HG03108 (cell line): ENCODE data around the gene CAMK2B.

ENCODE experiments used
- ATAC-seq: cut with Tn5 transposase; IDR thresholded peaks from one replicate; pipeline ENCODE4 v1.9.1; 2021; ENCODE audit warnings: moderate library complexity; ENCODE audit not compliant: unreplicated experiment

Gene CAMK2B

DNA sequence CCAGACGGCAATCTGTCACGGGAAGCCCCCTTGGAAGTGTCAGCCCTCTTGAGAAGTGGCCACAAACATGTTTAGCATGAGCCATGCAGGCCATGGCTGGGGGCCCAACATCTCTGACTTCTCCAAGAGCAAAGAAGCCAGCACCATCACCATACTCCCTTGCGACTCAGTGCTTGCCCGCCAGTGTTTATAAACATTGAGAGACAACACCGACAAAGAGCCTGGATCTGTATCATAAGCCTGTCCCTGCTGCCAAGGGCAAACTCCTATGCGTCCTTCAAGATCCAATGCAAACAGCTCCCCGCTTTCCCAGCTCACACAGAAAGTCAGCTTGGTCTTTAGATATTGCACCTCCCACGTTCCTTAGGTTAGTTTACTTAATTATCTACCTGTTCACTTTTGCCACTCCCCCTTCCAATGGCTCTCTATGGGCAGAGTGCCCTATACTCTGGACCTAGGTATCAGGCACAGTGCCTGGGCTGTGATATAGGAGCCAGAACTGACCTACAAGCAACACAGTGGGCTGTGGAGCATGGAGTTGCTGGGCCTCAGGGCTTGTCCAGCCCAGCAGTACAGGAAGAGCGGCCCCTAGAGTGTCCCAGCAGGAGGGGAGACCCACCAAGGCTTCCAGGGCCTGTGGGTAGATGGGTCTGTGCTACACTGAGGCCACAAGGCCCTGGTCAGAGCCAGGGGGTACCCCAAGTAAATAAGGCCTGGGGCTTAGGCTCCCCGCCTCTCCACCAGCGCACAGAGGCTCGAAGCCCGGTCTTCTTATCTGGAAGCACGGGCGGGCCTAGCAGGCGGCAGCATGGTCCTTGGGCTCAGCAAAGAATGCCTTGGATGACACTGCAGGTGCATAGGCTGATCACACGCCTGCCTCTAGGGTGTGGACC lies 37.7 kb downstream of the CAMK2B start:
- no peak for ATAC-seq

DNA sequence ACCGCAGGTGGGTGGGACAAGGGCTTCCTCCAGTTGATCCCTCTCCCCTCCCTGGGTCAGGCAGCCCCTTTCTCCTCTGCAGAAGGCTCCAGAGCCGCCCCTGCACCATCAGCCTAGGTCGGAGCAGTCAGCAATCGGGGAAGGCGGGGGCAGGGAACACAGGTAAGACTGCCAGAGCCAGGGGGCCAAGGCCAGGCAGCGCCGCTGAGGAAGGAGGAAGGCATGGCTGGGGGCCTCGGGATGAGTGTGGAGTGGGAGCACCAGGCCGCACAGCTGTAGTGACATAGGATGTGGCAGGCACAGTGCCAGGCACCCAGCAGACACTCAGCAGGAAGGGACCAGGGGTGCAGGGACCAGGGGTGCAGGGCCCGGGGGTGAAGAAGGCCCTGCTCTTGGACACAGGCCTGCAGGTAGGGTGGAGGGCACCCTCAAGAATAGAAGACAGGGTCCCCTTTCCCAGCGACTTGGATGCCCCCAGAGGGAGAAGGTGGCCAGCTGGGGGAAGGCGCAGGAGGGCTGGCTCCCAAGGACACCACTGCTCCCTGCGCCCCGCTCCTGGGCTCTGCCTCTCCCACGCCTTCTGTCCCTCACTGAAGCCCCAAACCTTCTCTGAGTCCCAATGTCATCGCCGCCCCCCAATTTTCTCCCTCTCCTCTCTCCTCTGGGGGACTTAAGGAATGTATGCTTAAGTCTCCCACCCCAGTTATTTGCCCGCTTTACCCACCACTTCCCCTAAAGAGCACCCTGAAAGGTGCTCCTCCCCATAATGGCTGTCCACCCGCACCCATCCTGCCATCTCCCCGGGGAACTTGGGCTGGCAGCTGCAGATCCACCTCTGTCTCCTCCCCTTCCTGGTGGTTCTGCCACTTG lies 38.5 kb downstream of the CAMK2B start:
- no peak for ATAC-seq

DNA sequence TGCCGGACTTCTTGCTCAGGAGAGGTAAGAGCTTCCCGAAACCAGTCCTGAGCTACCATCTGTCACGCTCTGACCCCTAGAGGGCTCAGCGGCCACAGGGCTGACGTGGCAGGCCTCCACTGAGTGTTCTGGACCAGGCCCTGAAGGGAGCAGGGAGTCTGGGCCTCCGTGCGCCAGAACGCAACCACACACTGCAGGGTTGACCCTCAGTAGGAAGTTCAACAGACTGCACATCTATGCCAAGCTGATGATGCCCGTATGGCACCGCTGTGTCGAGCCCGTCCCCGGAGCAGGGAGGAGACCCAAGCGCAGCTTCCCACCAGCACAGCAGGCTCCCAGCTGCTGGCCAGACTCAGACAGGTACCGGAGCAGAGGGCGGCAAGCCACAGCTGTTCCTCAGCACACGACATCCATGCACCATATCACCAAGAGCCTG lies 39.2 kb downstream of the CAMK2B start:
- no peak for ATAC-seq

DNA sequence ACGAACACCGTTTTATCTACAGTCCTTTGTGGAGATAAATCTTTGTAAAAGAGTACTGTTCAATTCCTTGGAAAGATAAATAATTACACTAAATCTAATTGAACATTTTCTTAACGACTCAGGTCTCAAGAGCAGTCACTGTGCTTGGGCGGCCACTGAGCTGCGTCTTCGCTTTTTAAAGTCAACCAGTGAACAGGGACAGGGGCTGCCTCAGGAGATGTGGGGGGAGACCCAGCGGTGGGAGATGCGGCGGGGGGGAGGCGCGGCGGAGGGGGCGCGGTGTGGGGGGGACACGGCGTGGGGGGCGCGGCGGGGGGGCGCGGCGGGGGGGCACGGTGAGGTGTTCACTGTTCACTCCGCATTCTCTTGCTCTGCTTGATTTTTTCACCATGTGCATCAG lies 39.8 kb downstream of the CAMK2B start:
- no peak for ATAC-seq

DNA sequence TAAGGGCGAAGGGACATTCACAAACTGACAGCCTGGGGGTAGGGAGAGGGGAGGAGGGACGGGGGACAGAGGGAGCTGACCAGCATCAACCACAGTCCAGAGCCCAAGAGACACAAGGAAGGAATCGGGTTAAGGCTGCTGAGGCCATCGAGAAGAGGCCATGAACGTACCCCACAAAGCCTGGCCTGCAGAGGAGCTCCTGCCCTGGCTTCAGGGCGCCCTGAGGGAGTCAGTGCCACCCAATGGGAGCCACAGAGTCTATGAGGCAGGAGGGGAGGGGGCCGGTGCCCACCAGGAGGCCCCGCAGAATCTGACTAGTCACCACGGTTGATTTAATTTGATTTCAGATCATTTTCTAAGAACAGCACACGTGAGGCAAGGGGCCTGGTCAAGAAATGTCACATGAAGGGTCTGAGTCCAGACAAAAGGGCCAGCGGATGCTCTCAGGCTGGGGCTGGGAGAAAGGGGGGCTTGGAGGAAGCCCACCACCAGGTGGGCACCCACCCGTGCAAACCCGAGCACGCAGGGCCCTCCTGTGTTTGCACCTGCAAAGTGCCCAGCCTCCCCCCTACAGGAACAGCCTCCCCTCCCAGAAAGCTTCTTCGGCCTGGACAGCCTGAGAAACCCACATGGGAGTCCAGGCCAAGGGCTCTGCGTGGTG lies 40.4 kb downstream of the CAMK2B start:
- no peak for ATAC-seq

DNA sequence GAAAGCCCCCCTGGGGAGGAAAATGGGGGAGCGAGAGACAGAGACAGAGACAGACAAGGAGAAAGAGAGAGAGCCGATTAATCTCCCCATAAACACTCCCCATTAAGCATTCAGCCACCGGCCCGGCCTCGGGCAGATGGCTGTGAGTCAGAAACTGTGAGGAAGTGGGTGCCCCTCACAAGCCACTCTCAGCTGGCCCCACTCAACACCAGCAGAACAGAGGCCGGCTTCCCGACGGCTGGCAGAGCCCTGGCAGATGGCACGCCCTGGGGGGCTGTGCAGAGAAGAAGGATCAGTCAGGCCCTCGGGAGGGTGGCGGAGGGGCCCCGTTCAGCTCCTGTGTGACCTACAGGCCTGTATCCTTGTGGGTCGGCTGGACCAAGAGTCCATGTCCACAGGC lies 41.2 kb downstream of the CAMK2B start:
- ATAC-seq, result no peak

DNA sequence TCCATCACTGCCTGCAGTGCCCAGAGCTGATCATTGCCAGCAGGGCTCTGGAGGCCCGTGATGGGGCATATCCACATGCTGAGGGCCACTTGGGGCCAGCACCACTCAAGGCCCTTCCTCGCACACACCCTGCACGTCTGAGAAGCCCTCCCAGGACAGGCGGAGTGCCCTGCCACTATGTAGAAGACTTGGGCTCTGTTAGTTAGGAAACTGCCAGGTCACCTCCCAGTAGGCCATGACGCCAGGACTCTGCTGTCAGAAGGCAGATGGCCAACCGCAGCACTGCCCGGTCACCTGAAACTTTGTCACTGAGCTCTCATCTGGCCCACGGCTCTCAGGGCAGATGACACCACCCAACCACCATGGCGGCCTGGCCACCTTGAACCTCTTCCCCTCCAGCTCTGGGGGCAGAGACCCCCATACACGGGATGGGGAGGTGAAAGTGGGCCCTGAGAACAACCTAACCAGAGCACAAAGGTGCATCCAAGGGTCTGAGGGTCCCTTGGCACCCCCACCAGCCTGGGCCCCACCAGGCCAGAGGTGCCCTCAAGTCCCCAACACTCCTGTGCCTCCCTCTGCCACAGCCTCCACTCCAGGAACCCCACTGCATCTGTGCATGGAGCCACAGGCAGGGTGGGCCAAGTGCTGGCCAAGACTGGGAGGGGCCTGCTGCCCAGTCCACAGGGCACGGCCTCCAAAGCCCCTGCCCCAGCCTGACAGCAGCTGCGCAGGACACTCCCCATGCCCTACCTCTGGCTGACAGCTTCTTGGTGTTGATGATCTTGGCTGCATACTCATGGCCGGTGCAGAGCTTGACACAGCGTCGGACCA lies 41.8 kb downstream of the CAMK2B start:
- no peak for ATAC-seq

DNA sequence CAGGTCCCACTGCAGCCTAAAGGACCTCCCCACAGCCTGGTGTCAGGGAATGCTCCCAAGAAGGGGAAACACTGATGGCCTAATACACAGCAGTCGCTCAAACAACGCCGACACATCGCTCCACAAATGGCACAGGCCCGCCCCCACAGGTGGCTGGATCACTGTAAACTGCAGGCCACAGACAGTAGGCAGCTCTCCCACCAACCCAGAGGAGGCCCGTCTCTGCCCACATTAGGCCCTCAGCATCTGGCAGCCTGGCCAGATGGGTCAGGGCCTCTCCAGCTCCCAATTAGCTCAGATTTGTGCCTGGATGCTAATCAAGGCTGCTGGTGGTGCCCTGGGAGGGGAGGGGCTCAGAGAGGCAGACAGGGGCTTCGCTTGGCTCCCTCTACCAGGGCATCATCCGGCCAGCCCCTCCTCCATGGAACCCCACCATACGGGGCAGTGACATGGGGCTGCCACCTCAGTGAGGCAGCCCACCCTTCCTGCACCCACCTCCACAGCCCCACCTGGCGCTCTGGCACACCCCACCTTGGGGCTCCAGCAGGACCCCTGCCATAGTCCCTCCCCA lies 42.7 kb downstream of the CAMK2B start:
- ATAC-seq, result no peak

DNA sequence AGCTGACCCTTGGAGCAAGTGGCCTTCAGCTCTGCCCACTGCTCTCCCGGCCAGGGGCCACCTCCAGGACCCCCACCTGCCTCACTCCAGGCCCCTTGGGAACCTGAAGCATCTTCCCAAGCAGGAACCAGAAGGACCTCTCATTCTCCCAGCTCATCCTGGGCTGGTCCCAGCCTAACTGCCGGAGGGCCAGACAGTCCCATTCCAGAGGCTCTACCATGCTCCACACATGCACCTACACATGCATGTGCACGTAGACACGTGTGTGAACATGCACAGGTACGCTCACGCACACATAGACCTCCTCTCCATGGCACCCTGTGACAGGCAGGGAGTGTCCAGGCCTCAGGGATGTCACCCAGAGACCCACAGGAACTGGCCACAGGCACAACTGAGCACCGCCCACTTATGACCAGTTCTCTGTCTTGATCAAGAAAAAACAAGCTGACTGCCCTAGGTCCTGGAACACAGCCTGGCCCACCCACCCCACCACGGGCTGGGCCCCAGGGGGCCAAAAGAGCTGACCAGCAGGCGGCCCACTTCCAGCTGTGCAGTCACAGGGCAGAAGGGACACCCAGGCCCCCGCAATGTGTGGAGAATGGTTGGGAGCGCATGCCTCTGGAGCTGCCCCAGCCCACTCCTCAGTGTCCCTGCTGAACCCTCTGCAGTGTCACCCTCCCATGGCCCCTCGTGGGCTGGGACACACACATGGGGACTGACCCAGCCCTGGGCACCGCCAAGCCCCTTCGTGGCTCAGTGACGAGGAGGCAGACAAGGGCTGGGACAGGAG lies 43.4 kb downstream of the CAMK2B start:
- ATAC-seq, result no peak

DNA sequence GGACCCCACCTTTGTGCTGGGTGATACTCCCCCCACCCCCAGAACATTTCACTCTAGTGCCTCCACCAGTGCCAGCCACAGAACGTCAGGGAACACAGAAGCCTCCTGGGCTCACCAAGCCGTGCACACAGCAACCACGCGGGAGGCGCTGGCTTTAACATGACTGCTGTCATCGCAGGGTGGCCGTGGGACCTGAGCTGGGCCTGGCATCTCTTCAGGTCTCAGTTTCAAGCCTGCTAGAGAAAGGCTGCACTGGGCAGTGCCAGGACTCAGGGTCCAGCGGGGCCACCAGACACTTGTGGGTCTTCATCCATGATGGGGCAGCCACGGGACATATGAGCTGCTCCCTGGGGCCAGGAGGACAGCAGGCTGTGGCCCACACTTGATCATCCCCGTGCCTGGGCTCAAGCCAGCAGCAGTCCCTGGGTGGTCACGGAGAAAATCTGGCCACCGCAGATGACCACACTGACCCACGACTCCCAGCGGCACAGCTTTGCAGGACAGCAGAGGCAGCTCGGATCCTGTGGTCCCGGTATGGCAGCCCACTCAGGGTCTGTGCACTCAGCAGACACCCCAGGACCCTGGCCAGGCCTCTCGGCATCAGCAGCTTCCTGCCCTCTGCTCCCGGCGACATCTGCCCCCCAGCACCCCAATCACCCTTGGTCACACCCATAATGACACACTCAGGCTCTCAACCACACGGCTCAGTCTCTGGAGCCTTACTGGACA lies 44.2 kb downstream of the CAMK2B start:
- ATAC-seq, result no peak

DNA sequence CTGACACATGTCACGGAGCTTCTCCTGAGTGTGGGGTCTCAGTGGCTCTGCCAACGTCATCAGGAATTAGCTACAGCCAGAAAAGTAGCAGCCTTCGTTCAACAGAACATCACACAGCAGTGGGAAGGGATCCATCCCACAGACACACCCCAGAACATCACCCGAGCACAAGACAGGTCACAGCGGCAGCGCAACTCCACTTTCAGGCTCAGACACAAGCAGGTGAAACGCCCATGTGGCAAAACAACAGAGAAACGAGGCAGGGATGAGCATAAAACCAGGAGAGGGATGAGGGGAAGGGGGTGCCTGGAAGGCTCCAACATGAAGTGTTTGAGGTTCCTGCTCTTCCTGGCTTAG lies 44.8 kb downstream of the CAMK2B start:
- no peak for ATAC-seq

DNA sequence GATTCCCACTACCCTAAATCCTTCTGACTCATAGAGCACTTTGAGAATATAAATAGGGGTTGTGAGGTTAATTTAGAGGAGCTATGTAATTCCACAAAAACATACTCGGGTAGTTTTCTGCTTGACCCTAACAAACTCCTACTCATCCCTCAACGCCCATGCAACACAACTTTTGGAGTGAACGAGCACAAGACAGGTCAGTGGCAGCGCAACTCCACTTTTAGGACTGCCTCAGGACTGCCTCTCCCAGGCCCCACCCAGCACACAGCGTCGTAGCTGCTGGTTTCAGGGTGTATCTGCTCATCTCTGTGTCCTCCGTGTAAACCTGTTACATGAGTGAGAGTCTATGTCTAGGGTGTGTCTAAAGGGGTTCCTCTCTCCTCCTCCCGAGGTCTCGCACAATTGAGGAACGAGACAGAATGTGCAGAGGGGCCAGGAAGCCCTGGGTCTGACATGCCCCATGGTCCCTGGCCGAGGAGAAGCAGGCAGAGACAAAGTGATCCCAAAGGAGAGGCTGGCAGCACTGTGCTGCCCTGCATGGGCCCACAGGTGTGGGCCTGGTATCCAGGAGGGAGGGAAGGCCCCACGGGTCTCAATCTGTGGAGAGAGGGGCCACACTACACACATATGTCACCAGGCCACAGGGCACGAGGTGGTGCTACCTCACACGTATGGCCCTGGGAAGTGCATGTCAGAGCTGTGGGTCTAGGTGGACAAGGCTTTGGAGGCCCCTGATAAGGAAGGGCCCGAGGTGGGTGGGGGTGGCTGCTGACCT lies 45.5 kb downstream of the CAMK2B start:
- ATAC-seq, result no peak

DNA sequence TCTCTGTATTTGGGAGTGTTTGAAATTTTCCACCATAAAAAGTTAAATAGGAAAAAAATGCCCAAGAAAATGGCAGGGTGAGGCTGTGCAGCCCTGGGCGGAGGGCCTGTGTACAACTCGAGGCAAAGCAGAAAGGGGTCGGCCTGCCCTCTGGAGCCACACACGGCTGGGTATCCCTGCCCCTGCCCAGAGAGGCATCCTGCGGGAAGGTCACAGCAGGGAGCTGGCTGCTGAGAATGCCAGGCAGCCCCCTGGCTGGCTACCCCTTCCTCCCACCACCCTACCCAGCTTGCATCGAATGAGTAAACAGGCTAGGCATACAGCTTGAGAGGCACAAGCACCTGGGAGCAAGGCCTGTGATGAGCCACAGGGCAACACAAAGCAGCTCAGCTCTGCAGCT lies 46.1 kb downstream of the CAMK2B start:
- no peak for ATAC-seq

DNA sequence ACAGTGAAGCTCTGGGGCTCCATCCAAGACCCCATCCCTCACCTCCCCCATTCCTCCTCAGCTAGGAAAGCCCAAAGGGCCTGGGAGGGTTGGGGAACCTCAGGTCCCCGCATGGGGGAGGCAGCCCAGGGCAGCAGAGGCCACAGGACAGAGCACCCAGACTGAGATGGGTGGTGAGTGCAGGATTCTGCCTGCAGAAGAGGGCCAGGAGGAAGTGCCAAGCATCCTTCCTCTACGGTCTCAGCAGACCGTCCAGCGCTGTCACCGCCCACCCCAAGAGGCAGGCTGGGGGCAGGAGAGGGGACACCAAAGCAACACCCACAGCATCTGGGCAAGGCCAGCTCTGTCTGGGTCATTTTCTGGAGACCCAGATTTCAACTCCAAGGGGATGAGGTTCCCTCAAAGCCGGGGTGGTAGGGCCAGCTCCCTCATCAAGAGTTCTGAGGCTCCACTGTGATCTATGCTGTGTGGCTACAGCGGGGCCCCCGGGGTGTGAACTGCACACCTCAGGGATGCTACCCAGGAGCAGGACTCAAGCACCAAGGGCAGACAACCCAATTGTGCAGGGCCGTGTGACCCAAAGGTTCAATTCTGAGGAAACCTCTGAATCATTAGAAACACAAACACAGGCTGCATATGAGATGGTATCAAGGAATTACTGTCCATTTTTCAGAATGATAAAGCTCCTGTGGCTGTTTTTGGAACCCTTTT lies 46.8 kb downstream of the CAMK2B start:
- no peak for ATAC-seq

DNA sequence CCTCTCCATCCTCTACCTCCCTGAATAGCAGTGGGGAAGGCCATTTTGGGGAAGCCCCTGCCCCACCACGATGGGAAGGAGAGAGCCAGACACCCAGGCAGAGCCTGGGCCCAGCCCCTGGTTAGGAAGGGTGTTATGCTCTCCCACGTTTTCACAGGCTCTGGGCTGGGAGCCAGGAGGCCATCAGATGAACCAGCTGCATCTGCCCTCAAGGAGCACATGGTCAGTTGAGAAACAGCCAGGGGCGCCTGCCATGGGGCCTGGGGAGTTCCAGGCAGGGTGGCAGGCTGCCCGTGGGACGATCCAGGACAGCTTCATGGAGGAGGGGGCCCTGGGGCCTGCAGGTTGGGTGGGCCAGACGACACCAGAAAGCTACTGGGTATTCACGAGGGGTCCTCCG lies 47.5 kb downstream of the CAMK2B start:
- ATAC-seq, result no peak

DNA sequence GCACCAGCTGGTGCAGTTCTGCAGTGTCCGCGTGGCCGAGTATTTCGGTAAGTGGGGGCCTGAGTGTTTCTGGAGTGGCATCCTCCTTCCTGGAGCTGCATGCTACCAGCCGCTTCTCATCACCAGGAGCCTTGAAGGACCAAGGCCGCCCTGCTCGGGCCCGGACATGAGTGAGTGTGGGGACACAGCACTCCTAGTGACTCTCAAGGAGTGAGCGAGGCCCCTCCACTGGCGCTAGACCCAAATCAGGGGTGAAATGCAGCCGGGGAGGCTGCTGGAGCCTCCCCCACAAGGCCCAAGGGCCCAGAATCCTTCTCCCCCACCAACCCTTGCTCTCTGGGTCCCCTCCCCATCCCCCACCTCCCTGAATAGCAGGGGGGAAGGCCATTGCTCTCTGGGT lies 48.0 kb downstream of the CAMK2B start:
- ATAC-seq, result no peak

DNA sequence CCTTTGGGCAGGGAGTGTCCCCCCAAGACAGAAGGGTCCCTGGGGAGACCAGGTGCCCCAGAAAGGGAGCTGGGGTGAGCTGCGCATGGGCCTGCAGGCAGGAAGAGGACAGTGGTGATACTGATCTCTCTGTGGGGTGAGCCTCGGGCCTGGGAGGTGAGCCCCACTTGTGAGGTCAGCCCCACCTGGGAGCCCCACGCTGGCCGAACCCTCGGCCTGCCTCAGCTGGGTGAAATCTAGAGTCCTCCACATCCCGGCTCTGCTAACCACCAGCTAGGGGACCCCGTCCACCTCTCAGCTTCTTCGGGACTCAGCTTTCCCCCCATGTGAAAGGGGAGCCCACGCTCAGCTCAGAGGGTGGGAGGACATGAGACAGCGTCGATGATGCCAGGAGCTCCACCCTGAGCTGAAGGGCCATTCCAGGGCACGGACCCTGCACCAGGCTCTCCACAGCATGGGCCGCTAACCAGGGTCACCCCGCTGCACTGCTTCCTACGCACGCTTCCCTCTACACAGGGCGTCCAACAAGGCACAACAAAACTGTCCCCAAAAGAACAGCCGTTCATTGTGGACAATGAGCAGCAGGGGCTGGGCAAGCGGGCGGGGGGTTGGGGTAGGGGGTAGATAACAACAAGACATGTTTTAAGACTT lies 48.7 kb downstream of the CAMK2B start:
- no peak for ATAC-seq
